ENCODE results near the gene PTPRM.

PTPRM gene

DNA sequence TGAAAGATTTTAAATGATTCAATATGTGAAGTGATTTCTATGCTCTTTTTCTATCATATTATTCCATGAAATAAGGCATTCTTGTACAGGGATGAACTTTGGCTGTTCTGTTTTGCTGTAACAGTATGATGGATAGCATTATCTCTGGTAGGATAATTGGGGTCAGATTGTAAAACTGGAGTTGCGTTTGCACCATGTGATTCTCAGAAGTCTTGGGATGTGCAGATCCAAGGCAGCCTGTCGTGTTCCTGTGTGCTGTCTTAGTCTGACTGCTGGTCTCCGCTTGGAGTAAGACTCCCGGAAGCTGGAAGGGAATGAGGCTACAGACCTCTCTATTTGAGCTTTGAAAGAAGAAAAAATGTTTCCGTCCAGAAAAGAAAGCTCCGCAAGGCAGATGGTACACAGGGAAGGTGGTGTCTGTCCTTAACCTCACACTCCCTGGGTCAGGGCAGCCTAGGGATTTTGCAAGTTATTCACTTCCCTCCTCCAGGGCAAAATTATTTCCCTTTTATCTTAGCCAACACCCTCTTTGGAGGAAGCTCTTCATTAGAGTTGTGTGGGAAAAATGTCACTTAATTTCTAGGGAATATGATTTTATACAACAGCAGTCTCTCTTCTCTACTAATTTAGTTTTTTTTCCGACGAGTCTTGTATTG, 250.6 kb downstream of the PTPRM start:
- Histone ChIP-seq H3K4me3 (ENCODE audit: low read length) (no peak overlapping the region), H3K9me3 (replicated peaks; ENCODE audit: insufficient read depth, low read length) (no peaks in the 10 kb centered on the region), H3K4me2 (ENCODE audit: low read depth, low read length) (no peak overlapping the region), H3K36me3 (replicated peaks; ENCODE audit: insufficient read depth, low read length) (no peaks in the 10 kb centered on the region), H3K9ac (ENCODE audit: low read length) (no peak overlapping the region), H3F3A (ENCODE audit: insufficient read depth, low read length) (no peaks in the 10 kb centered on the region), H4K20me1 (ENCODE audit: insufficient read depth, low read length) (no peaks in the 10 kb centered on the region), H3K79me2 (ENCODE audit: low read length) (no peaks in the 10 kb centered on the region), H3K4me1 (ENCODE audit: low read length) (0 out of 2 replicates have a peak, but pooled peaks cover under 1% of the 10 kb centered on the region), H3K27me3 (replicated peaks; ENCODE audit: insufficient read depth, low read length) (no peaks in the 10 kb centered on the region), H2AFZ (ENCODE audit: low read length) (no peak overlapping the region), H3K27ac (ENCODE audit: low read length) (no peak overlapping the region), H3K9me2 (replicated peaks; ENCODE audit: insufficient read depth, low read length) (no peaks in the 10 kb centered on the region)
- TF ChIP-seq EZH2 (optimal IDR thresholded peaks at IDR 0.05; ENCODE audit: low read depth, low read length) (no peak), EZH2phosphoT487 (IDR thresholded peaks at IDR 0.05; ENCODE audit: low read length) (no peak)
- TF ChIP-seq, protein P1, sequence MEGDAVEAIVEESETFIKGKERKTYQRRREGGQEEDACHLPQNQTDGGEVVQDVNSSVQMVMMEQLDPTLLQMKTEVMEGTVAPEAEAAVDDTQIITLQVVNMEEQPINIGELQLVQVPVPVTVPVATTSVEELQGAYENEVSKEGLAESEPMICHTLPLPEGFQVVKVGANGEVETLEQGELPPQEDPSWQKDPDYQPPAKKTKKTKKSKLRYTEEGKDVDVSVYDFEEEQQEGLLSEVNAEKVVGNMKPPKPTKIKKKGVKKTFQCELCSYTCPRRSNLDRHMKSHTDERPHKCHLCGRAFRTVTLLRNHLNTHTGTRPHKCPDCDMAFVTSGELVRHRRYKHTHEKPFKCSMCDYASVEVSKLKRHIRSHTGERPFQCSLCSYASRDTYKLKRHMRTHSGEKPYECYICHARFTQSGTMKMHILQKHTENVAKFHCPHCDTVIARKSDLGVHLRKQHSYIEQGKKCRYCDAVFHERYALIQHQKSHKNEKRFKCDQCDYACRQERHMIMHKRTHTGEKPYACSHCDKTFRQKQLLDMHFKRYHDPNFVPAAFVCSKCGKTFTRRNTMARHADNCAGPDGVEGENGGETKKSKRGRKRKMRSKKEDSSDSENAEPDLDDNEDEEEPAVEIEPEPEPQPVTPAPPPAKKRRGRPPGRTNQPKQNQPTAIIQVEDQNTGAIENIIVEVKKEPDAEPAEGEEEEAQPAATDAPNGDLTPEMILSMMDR (IDR thresholded peaks at IDR 0.05; ENCODE audit: low read length): no peak
- DNase-seq: no peak

DNA sequence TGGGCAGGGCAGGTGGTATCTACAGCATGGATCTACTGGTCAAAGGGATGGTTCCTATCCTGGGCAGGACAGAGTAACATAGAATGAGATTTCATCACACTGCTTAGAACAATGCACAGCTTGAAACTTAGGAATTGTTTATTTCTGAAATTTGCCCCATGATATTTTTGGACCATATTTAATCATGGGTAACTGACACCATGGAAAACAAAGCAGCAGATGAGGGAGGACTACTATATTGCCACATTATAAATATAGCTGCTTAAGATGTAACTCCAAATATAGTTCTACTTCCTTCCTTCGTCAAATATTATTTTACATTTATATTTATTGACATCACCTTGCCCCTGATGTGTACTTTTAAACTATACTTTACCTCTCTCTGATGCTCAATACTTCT, 254.7 kb downstream of the PTPRM start:
- H3K27ac ChIP-seq (ENCODE audit: low read length): peak overlapping the region; percentile 47; the same call in 1 of the 2 replicates
- TF ChIP-seq, protein P1 (IDR thresholded peaks at IDR 0.05; ENCODE audit: low read length): no peak
- TF ChIP-seq EZH2 (optimal IDR thresholded peaks at IDR 0.05; ENCODE audit: low read depth, low read length) (no peak), EZH2phosphoT487 (IDR thresholded peaks at IDR 0.05; ENCODE audit: low read length) (no peak)

DNA sequence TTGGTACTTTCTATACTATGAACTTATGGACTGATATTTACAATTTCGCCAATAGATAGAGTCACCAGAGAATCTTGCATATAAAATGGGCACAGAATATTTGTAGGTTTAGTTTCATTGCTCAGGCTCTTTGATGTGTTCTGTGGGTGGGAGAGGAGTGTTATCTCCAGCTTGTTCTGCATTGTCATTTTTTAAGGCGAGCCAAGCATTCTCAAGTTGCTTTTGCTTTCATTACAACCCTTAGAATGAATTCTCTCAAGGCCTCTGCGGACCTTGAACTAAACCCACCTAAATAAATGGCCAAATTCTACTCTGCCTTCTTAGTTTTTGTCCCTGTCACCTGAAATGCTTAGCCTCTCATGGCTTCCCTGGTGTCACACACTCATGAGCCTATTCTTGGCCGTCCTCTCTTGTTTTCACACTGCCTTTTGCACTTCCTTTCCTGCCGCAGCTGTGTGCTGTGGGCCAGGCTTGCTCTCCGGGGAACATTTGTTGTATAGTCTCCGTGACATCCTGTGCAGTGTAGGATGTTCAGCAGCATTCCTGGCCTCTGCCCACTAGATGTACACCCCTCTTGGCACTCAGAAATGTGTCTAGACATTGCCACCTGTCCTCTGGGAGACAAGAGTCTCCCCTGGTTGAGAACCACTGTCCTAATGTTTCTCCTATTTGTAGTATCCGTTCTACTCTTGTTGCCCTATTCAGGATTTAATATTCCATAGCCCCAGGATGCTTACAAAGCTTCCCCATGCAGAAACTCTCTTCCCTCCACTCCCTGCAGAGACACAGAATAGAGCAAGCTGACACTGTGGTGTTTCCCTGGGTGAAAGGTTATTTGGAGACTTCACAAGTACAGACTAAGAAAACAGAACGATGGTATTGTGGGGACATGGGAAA, 255.6 kb downstream of the PTPRM start:
- Histone ChIP-seq H3K36me3 (replicated peaks; ENCODE audit: insufficient read depth, low read length) (no peaks in the 10 kb centered on the region), H3K79me2 (ENCODE audit: low read length) (no peaks in the 10 kb centered on the region), H3K4me2 (ENCODE audit: low read depth, low read length) (peak overlapping the region; percentile 76), H3F3A (ENCODE audit: insufficient read depth, low read length) (no peaks in the 10 kb centered on the region), H3K4me3 (ENCODE audit: low read length) (peak overlapping the region; percentile 55), H3K9me2 (replicated peaks; ENCODE audit: insufficient read depth, low read length) (no peaks in the 10 kb centered on the region), H4K20me1 (ENCODE audit: insufficient read depth, low read length) (no peaks in the 10 kb centered on the region), H3K9me3 (replicated peaks; ENCODE audit: insufficient read depth, low read length) (no peaks in the 10 kb centered on the region), H3K4me1 (ENCODE audit: low read length) (0 out of 2 replicates have a peak, but pooled peaks cover 3% of the 10 kb centered on the region), H3K27ac (ENCODE audit: low read length) (peak overlapping the region; percentile 47; the same call in 1 of the 2 replicates), H3K27me3 (replicated peaks; ENCODE audit: insufficient read depth, low read length) (no peaks in the 10 kb centered on the region), H2AFZ (ENCODE audit: low read length) (peak overlapping the region; percentile 87), H3K9ac (ENCODE audit: low read length) (peak overlapping the region; percentile 50; the same call in 1 of the 2 replicates)
- no peak for TF ChIP-seq EZH2 (optimal IDR thresholded peaks at IDR 0.05; ENCODE audit: low read depth, low read length)
- TF ChIP-seq EZH2phosphoT487 (IDR thresholded peaks at IDR 0.05; ENCODE audit: low read length): no peak
- TF ChIP-seq, protein P1 (IDR thresholded peaks at IDR 0.05; ENCODE audit: low read length): no peak
- DNase-seq: peak; percentile 56

More for the DNA sequence above, 254.7 kb downstream of the PTPRM start:
- Histone ChIP-seq H3K9ac (ENCODE audit: low read length) (no peak overlapping the region), H3F3A (ENCODE audit: insufficient read depth, low read length) (no peaks in the 10 kb centered on the region), H3K4me1 (ENCODE audit: low read length) (0 out of 2 replicates have a peak, but pooled peaks cover 3% of the 10 kb centered on the region), H3K4me2 (ENCODE audit: low read depth, low read length) (peak overlapping the region; percentile 76), H4K20me1 (ENCODE audit: insufficient read depth, low read length) (no peaks in the 10 kb centered on the region), H3K9me2 (replicated peaks; ENCODE audit: insufficient read depth, low read length) (no peaks in the 10 kb centered on the region), H3K4me3 (ENCODE audit: low read length) (no peak overlapping the region), H2AFZ (ENCODE audit: low read length) (peak overlapping the region; percentile 87; the same call in 1 of the 2 replicates), H3K79me2 (ENCODE audit: low read length) (no peaks in the 10 kb centered on the region), H3K36me3 (replicated peaks; ENCODE audit: insufficient read depth, low read length) (no peaks in the 10 kb centered on the region), H3K27me3 (replicated peaks; ENCODE audit: insufficient read depth, low read length) (no peaks in the 10 kb centered on the region), H3K9me3 (replicated peaks; ENCODE audit: insufficient read depth, low read length) (no peaks in the 10 kb centered on the region)
- DNase-seq: no peak
